ENCODE results near the gene ZNF493.

The ZNF493 gene

GRCh38 chr19:21463449-21464105 lies 66.6 kb downstream of the ZNF493 start:
- peak; percentile 5 for DNase-seq

DNA sequence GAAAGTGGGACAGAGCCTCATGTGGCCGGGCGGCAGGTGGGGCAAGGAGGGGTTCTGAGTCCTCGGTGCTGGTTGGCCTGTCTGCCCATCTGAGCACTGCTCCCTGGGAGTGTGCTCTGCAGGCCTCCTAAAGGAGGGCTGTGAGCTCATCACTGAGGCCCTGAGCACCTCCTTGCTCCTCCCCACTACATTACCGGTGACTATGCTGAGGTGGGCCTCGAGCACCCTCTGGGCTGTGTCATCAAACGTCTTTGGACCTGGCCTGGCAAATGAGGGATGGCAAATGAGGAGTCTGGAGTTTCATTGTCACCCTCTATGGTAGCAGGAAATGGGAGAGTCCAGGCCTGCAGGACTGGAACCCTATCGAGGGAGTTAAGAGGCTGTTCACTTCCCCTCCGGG lies 69.7 kb downstream of the ZNF493 start:
- DNase-seq, result no peak

GRCh38 chr19:21468791-21469190 lies 71.9 kb downstream of the ZNF493 start:
- no peak for DNase-seq

GRCh38 chr19:21472507-21472906 lies 75.6 kb downstream of the ZNF493 start:
- no peak for DNase-seq

GRCh38 chr19:21474671-21475181 lies 77.8 kb downstream of the ZNF493 start:
- peak; percentile 55 for DNase-seq
